Fibroblast of skin of scalp (primary cell): Measurements from ENCODE around the gene WRAP73.

Experiments
- DNase-seq: peaks from one replicate; pipeline ENCODE4 v3.0.0-alpha.2; 2013

WRAP73 gene

GRCh38 chr1:3610527-3611169 is 39.3 kb downstream of the WRAP73 start:
- peak; percentile 40 for DNase-seq

- no peak for DNase-seq
Measured at GRCh38 chr1:3609769-3610526, 40.0 kb downstream of the WRAP73 start.

- no peak for DNase-seq
Measured at GRCh38 chr1:3609016-3609768, 40.7 kb downstream of the WRAP73 start.

GRCh38 chr1:3608154-3608553 is 41.7 kb downstream of the WRAP73 start:
- no peak for DNase-seq

- DNase-seq, result no peak
Measured at GRCh38 chr1:3607703-3608065, 42.2 kb downstream of the WRAP73 start.

GRCh38 chr1:3606779-3607702 is 42.9 kb downstream of the WRAP73 start:
- DNase-seq, result no peak

- DNase-seq, result no peak
Measured at GRCh38 chr1:3604997-3605823, 44.7 kb downstream of the WRAP73 start.

- no peak for DNase-seq
Measured at GRCh38 chr1:3604468-3604974, 45.4 kb downstream of the WRAP73 start.

GRCh38 chr1:3603571-3604467 is 46.1 kb downstream of the WRAP73 start:
- no peak for DNase-seq

GRCh38 chr1:3603156-3603555 is 46.7 kb downstream of the WRAP73 start:
- DNase-seq, result no peak

GRCh38 chr1:3602375-3602774 is 47.5 kb downstream of the WRAP73 start:
- DNase-seq, result no peak

GRCh38 chr1:3601743-3602142 is 48.2 kb downstream of the WRAP73 start:
- no peak for DNase-seq

GRCh38 chr1:3600354-3600753 is 49.5 kb downstream of the WRAP73 start:
- no peak for DNase-seq

- no peak for DNase-seq
Measured at GRCh38 chr1:3599816-3600215, 50.1 kb downstream of the WRAP73 start.

- no peak for DNase-seq
Measured at GRCh38 chr1:3599286-3599811, 50.6 kb downstream of the WRAP73 start.

GRCh38 chr1:3598522-3599285 is 51.2 kb downstream of the WRAP73 start:
- DNase-seq, result no peak

- no peak for DNase-seq
Measured at GRCh38 chr1:3598051-3598491, 51.8 kb downstream of the WRAP73 start.

- DNase-seq, result no peak
Measured at GRCh38 chr1:3597599-3597964, 52.3 kb downstream of the WRAP73 start.
